NT2/D1 (cell line): ENCODE data around the gene SPTBN2.

Experiments
- DNase-seq: peaks from one replicate; pipeline ENCODE4 v3.0.0-alpha.2; 2011; ENCODE audit warnings: low read depth, low spot score
- H3K27me3 ChIP-seq: 2 replicates; pipeline ENCODE4 v1.6.0; 2011; ENCODE audit warnings: mild to moderate bottlenecking; ENCODE audit not compliant: insufficient read length, insufficient read depth
- H3K36me3 ChIP-seq: 2 replicates; pipeline ENCODE4 v1.6.1; 2011; ENCODE audit warnings: mild to moderate bottlenecking, low read length, mixed read lengths; ENCODE audit not compliant: insufficient read depth, insufficient read length
- H3K4me1 ChIP-seq: 2 replicates; pipeline ENCODE4 v1.5.1; 2011; ENCODE audit not compliant: insufficient read depth, insufficient read length
- H3K4me3 ChIP-seq: 2 replicates; pipeline ENCODE4 v1.5.1; 2011; ENCODE audit warnings: low read depth; ENCODE audit not compliant: insufficient read length
- H3K9ac ChIP-seq: 2 replicates; pipeline ENCODE4 v1.6.0; 2011; ENCODE audit warnings: low read depth; ENCODE audit not compliant: insufficient read length
- H3K9me3 ChIP-seq: 2 replicates; pipeline ENCODE4 v1.5.1; 2011; ENCODE audit warnings: mild to moderate bottlenecking, low read length; ENCODE audit not compliant: insufficient read depth
- SUZ12 ChIP-seq: IDR thresholded peaks from 2 replicates; pipeline ENCODE4 v1.6.1; 2011; ENCODE audit not compliant: insufficient read length, insufficient read depth; ENCODE audit errors: extremely low read depth
- YY1 ChIP-seq: IDR thresholded peaks from 2 replicates; pipeline ENCODE4 v1.6.1; 2011; ENCODE audit not compliant: insufficient read length, insufficient read depth
- ZNF274 ChIP-seq: IDR thresholded peaks from 2 replicates; pipeline ENCODE4 v1.6.1; 2011; ENCODE audit warnings: mild to moderate bottlenecking, low read depth, low read length

The SPTBN2 gene

GRCh38 chr11:66663741-66664296, 65.2 kb downstream of the SPTBN2 start:
- no peaks in the 10 kb centered on the region for H3K9me3 ChIP-seq
- no peaks in the 10 kb centered on the region for H3K4me1 ChIP-seq
- H3K9ac ChIP-seq, result no peak overlapping the region
- TF ChIP-seq YY1, result no peak
- no peak for TF ChIP-seq ZNF274
- TF ChIP-seq SUZ12, result no peak
- no peak overlapping the region for H3K4me3 ChIP-seq
- no peak for DNase-seq
- peaks cover 80% of the 10 kb centered on the region for H3K36me3 ChIP-seq
- H3K27me3 ChIP-seq, result no peaks in the 10 kb centered on the region

DNA sequence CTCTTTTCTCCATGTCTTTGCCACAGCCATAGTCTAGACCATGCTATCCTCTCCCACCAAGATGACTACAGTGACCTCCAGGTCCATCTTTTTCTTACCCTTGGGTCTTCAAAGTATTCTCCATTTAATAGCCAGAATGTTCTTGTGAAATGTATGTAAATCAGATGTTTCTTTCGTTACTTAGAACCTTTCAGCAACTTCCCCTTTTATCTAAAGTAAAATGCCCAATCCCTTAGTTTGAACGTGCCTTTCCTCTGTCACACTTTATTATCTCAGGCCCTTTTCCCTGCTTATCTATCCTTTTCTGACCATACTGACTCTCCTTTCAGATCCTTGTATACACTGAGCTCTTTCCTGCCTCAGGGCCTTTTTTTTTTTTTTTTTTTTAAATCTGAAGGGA, 69.3 kb downstream of the SPTBN2 start:
- DNase-seq, result no peak
- no peaks in the 10 kb centered on the region for H3K4me1 ChIP-seq
- no peak overlapping the region for H3K9ac ChIP-seq
- H3K27me3 ChIP-seq, result no peaks in the 10 kb centered on the region
- H3K36me3 ChIP-seq, result peaks cover 67% of the 10 kb centered on the region
- no peak for TF ChIP-seq ZNF274
- TF ChIP-seq YY1, result no peak
- TF ChIP-seq SUZ12, result no peak
- H3K4me3 ChIP-seq, result no peak overlapping the region
- no peaks in the 10 kb centered on the region for H3K9me3 ChIP-seq

DNA sequence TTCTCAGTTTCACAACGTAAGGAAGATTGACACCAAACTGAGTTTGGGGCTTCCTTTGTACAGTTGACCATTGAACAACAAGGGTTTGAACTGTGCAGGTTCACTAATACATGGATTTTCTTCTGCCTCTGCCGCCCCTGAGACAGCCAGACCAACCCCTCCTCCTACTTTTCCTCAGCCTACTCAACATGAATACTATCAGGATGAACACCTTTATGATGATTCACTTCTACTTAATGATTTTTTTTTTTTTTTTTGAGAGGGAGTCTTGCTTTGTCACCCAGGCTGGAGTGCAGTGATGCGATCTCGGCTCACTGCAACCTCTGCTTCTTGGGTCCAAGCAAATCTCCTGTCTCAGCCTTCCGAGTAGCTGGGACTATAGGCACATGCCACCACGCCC, 75.9 kb downstream of the SPTBN2 start:
- Histone ChIP-seq H3K4me3 (no peak overlapping the region), H3K9me3 (no peaks in the 10 kb centered on the region), H3K9ac (no peak overlapping the region), H3K4me1 (no peaks in the 10 kb centered on the region), H3K36me3 (peaks cover 70% of the 10 kb centered on the region), H3K27me3 (no peaks in the 10 kb centered on the region)
- no peak for TF ChIP-seq SUZ12
- TF ChIP-seq ZNF274, result no peak
- TF ChIP-seq YY1, result no peak
- no peak for DNase-seq

DNA sequence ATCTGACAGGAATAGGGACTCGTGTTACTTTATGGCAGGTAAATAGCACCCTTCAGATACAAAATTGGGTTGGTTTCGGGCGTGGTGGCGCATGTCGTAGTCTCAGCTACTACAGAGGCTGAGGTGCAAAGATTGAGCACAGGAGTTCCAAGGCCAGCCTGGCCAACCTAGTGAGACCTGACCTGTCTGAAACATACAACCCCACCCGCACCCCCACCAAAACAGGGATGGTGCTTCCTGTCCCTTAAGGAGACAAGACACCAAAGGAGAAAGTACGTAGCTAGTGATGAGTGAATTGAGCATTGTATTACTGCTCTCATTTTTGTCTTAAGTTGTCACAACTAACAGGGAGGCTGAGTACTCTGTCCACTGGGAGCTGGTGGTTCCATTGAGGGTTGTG, 76.4 kb downstream of the SPTBN2 start:
- Histone ChIP-seq H3K27me3 (no peaks in the 10 kb centered on the region), H3K9ac (no peak overlapping the region), H3K36me3 (peaks cover 70% of the 10 kb centered on the region), H3K4me3 (no peak overlapping the region), H3K4me1 (no peaks in the 10 kb centered on the region), H3K9me3 (no peaks in the 10 kb centered on the region)
- TF ChIP-seq SUZ12 (no peak), ZNF274 (no peak), YY1 (no peak)
- DNase-seq, result no peak

GRCh38 chr11:66651016-66651415, 78.0 kb downstream of the SPTBN2 start:
- Histone ChIP-seq H3K9ac (no peak overlapping the region), H3K36me3 (peaks cover 73% of the 10 kb centered on the region), H3K9me3 (no peaks in the 10 kb centered on the region), H3K27me3 (no peaks in the 10 kb centered on the region), H3K4me3 (no peak overlapping the region), H3K4me1 (no peaks in the 10 kb centered on the region)
- no peak for DNase-seq
- TF ChIP-seq SUZ12 (no peak), YY1 (no peak), ZNF274 (no peak)

- Histone ChIP-seq H3K9ac (no peak overlapping the region), H3K36me3 (peaks cover 83% of the 10 kb centered on the region), H3K27me3 (no peaks in the 10 kb centered on the region), H3K4me3 (no peak overlapping the region), H3K9me3 (no peaks in the 10 kb centered on the region), H3K4me1 (no peaks in the 10 kb centered on the region)
- TF ChIP-seq SUZ12, result no peak
- TF ChIP-seq ZNF274, result no peak
- no peak for TF ChIP-seq YY1
- no peak for DNase-seq
Observed at GRCh38 chr11:66649903-66650302, 79.1 kb downstream of the SPTBN2 start.

DNA sequence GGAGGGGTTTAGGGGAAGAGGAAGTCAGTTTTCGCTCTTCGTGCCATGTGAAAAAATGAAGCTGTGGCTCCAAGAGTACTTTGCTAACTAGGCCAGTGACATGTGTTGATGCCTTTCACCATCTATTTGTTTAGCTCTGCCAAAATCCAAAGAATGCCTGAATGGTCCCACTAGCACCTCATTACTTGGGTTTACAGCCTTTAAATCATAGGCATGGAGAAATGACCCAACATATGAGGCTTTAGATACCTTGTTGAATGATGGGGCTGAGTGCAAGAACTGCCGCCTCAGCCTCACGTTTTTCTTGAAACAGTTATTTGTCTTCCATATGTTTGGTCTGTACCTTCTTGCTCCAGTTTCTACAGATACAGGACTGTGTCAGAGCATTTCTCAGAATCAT, 82.2 kb downstream of the SPTBN2 start:
- H3K9ac ChIP-seq, result no peak overlapping the region
- no peak for TF ChIP-seq SUZ12
- no peak for TF ChIP-seq YY1
- no peak for TF ChIP-seq ZNF274
- no peaks in the 10 kb centered on the region for H3K9me3 ChIP-seq
- no peaks in the 10 kb centered on the region for H3K27me3 ChIP-seq
- no peak for DNase-seq
- H3K36me3 ChIP-seq, result peaks cover 92% of the 10 kb centered on the region
- peaks cover 11% of the 10 kb centered on the region for H3K4me1 ChIP-seq
- no peak overlapping the region for H3K4me3 ChIP-seq
